Muscle layer of colon (tissue), 2 donors: ENCODE data around the gene MALL.
"Not testable (repeated sequence)": the region's sequence is repeated elsewhere in the genome, so short reads cannot be mapped to it uniquely, and the experiment has no call there.

ENCODE experiments used
- H3K27ac ChIP-seq: one replicate; pipeline ENCODE4 v1.7.0; 2013; ENCODE audit warnings: low read depth, mild to moderate bottlenecking, low read length, moderate library complexity
- H3K27me3 ChIP-seq, 2 donors: one replicate each; pipeline ENCODE4 v1.7.0; 2013; ENCODE audit warnings: low read length in 2 of 2, mild to moderate bottlenecking in 2 of 2; ENCODE audit not compliant: insufficient read depth in 2 of 2, control insufficient read depth in 1 of 2
- H3K36me3 ChIP-seq: one replicate; pipeline ENCODE4 v1.7.0; 2013; ENCODE audit warnings: mild to moderate bottlenecking, low read length; ENCODE audit not compliant: insufficient read depth
- H3K4me1 ChIP-seq: one replicate; pipeline ENCODE4 v1.7.0; 2013; ENCODE audit warnings: mild to moderate bottlenecking, low read length; ENCODE audit not compliant: insufficient read depth
- H3K4me3 ChIP-seq, 2 donors: one replicate each; pipeline ENCODE4 v1.7.0; 2013; ENCODE audit warnings: low read length in 2 of 2, low read depth in 1 of 2, mild to moderate bottlenecking in 1 of 2, moderate library complexity in 1 of 2
- H3K9ac ChIP-seq: one replicate; pipeline ENCODE4 v1.7.0; 2013; ENCODE audit warnings: low read length
- H3K9me3 ChIP-seq: one replicate; pipeline ENCODE4 v1.7.0; 2013; ENCODE audit warnings: mild to moderate bottlenecking, low read length
- donor health status: abdominal sarcoma.
- donor health status: Adenocarcinoma of cecum.

Gene MALL

GRCh38 chr2:110116033-110116710, 550 bp upstream of the MALL start:
- no peak overlapping the region for H3K27ac ChIP-seq

GRCh38 chr2:110114831-110115255, 779 bp downstream of the MALL start:
- Histone ChIP-seq H3K9ac (no peak overlapping the region), H3K27ac (no peak overlapping the region)

More at GRCh38 chr2:110116033-110116710, 550 bp upstream of the MALL start:
- H3K36me3 ChIP-seq = no peaks in the 10 kb centered on the region
- peaks cover 28 to 30% of the 10 kb centered on the region in 2 donors for H3K27me3 ChIP-seq
- H3K9me3 ChIP-seq = no peaks in the 10 kb centered on the region
- no peaks in the 10 kb centered on the region for H3K4me1 ChIP-seq
- H3K9ac ChIP-seq = no peak overlapping the region
- peak overlapping the region in 1 of 2 donors; percentile 38 for H3K4me3 ChIP-seq

GRCh38 chr2:110113961-110114591, 1.5 kb downstream of the MALL start:
- H3K27me3 ChIP-seq = peaks cover 28 to 30% of the 10 kb centered on the region in 2 donors
- no peaks in the 10 kb centered on the region for H3K4me1 ChIP-seq
- no peaks in the 10 kb centered on the region for H3K36me3 ChIP-seq
- no peak overlapping the region for H3K9ac ChIP-seq
- no peak overlapping the region for H3K4me3 ChIP-seq
- H3K9me3 ChIP-seq = no peaks in the 10 kb centered on the region
- H3K27ac ChIP-seq = no peak overlapping the region

More at GRCh38 chr2:110114831-110115255, 779 bp downstream of the MALL start:
- Histone ChIP-seq H3K36me3 (no peaks in the 10 kb centered on the region), H3K27me3 (peaks cover 28 to 30% of the 10 kb centered on the region in 2 donors), H3K4me3 (no peak overlapping the region), H3K4me1 (no peaks in the 10 kb centered on the region), H3K9me3 (no peaks in the 10 kb centered on the region)

GRCh38 chr2:110108291-110108690, 7.3 kb downstream of the MALL start:
- H3K9me3 ChIP-seq, H3K4me1 ChIP-seq, H3K36me3 ChIP-seq, H3K9ac ChIP-seq, H3K27me3 ChIP-seq, H3K4me3 ChIP-seq, H3K27ac ChIP-seq: not testable (repeated sequence)

GRCh38 chr2:110107092-110108079, 8.2 kb downstream of the MALL start:
- Histone ChIP-seq H3K27ac (no peak overlapping the region), H3K9ac (no peak overlapping the region), H3K4me1 (no peaks in the 10 kb centered on the region)

GRCh38 chr2:110106642-110107041, 9.0 kb downstream of the MALL start:
- H3K4me3 ChIP-seq = no peak overlapping the region
- no peaks in the 10 kb centered on the region for H3K9me3 ChIP-seq
- H3K36me3 ChIP-seq = no peaks in the 10 kb centered on the region
- H3K4me1 ChIP-seq = peaks cover 3% of the 10 kb centered on the region
- H3K27me3 ChIP-seq = no peaks in the 10 kb centered on the region
- no peak overlapping the region for H3K9ac ChIP-seq
- H3K27ac ChIP-seq = no peak overlapping the region

More at GRCh38 chr2:110107092-110108079, 8.2 kb downstream of the MALL start:
- Histone ChIP-seq H3K36me3 (no peaks in the 10 kb centered on the region), H3K4me3 (no peak overlapping the region), H3K27me3 (no peaks in the 10 kb centered on the region), H3K9me3 (no peaks in the 10 kb centered on the region)

GRCh38 chr2:110105608-110106467, 9.8 kb downstream of the MALL start:
- Histone ChIP-seq H3K27me3 (no peaks in the 10 kb centered on the region), H3K9me3 (no peaks in the 10 kb centered on the region), H3K9ac (no peak overlapping the region), H3K27ac (no peak overlapping the region), H3K36me3 (no peaks in the 10 kb centered on the region), H3K4me1 (peaks cover 11% of the 10 kb centered on the region), H3K4me3 (no peak overlapping the region)

GRCh38 chr2:110105183-110105582, 10.4 kb downstream of the MALL start:
- no peaks in the 10 kb centered on the region for H3K9me3 ChIP-seq
- no peak overlapping the region for H3K27ac ChIP-seq
- H3K36me3 ChIP-seq = no peaks in the 10 kb centered on the region
- H3K4me1 ChIP-seq = peaks cover 12% of the 10 kb centered on the region
- H3K27me3 ChIP-seq = no peaks in the 10 kb centered on the region
- no peak overlapping the region for H3K9ac ChIP-seq
- no peak overlapping the region for H3K4me3 ChIP-seq

GRCh38 chr2:110104025-110104771, 11.4 kb downstream of the MALL start:
- Histone ChIP-seq H3K27ac (no peak overlapping the region), H3K4me3 (no peak overlapping the region), H3K9me3 (no peaks in the 10 kb centered on the region), H3K27me3 (no peaks in the 10 kb centered on the region), H3K4me1 (peaks cover 12% of the 10 kb centered on the region), H3K36me3 (no peaks in the 10 kb centered on the region), H3K9ac (no peak overlapping the region)
